GM19043 (cell line): ENCODE measurements around the gene SCRN1.

Source experiments
- ATAC-seq: cut with Tn5 transposase; IDR thresholded peaks from one replicate; pipeline ENCODE4 v1.9.1; 2021; ENCODE audit warnings: low read depth; ENCODE audit not compliant: unreplicated experiment

Gene SCRN1

DNA sequence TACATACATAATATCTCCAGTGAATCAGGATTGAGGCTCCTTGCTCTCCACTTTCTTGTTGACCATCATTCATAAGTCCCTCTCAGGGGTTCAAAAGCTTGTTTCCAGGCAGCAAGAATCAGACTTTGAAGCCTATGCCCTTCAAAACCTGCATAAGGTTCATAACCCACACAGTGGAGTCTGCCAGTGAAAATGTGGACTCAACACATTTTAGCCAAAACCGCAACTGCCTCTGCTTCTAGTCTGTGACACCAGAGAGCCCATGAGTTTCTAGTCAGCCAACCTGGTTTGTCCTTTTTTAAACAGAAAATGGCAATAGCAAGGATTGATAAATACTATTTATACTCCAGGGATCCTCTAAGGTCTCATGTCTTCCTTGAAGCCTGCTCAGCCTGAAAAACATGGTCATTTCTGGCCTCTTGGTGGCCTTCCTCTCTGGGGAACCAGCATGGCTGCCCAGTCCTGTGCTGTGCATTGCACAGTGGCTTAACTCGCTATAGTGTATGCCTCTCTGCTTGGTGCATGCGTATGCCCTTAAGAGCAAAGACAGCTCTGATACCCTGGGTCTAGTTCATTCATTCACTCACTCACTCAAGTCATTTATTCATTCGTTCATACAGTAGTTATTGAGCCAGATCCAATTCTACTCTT lies 115.8 kb downstream of the SCRN1 start:
- no peak for ATAC-seq

DNA sequence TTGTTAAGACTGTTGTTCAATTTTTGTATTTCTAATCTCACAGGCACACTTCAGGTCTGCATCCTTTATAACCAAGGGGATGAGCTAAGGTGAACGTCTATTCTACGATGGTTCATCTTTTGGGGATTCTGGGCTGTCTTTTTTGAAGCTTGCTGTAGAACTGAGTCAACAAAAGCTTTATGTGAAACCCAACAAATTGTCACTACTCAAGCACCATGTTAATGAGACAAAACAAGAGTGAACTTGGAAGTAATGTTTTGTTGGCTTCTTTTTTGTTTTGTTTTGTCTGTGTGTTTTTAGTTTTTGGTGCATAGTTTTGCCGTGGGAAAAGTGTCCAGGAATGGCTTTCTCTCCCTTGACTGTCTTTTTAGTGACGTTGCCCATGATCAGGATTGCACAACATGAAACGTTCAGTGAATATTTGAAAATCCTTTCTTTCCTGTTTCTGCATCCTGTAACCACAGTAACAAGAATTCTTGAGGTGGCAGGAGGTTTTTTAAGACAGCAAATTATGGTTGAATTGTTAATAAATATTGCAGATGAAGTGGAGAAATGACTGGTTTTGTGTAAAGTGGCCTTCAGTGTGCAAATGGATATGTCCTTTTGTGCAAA lies 117.7 kb downstream of the SCRN1 start:
- ATAC-seq = no peak
